ENCODE results near the gene NKAIN2.

DNA sequence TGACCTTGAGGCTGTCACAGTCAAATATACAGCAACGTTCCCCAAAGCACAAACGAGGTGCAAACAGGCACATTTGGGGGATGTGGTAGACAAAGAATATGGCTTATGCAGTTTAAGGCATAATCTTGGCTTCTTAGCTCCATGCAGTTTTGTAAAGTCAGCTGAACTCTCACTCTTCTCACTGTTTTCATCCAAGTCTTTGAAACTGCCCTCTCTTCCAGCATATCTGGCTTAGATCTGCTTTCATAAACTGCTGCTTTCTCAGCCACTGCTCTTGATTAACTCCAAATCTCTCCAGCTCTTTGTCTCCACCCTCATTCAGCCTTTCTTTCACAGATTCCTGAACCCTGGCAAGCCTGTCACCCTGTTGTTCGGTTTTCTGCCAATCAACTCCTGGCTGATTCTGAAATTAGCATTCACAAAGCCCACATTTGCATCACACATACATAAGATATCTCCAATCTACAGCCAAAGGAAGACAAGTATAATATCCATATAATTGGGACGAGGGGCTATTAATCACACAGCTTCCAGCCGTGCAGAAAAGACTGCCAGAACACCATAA lies 857.5 kb downstream of the NKAIN2 start:
- TF ChIP-seq, protein P1, sequence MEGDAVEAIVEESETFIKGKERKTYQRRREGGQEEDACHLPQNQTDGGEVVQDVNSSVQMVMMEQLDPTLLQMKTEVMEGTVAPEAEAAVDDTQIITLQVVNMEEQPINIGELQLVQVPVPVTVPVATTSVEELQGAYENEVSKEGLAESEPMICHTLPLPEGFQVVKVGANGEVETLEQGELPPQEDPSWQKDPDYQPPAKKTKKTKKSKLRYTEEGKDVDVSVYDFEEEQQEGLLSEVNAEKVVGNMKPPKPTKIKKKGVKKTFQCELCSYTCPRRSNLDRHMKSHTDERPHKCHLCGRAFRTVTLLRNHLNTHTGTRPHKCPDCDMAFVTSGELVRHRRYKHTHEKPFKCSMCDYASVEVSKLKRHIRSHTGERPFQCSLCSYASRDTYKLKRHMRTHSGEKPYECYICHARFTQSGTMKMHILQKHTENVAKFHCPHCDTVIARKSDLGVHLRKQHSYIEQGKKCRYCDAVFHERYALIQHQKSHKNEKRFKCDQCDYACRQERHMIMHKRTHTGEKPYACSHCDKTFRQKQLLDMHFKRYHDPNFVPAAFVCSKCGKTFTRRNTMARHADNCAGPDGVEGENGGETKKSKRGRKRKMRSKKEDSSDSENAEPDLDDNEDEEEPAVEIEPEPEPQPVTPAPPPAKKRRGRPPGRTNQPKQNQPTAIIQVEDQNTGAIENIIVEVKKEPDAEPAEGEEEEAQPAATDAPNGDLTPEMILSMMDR (IDR thresholded peaks at IDR 0.05): no peak
- TF ChIP-seq POLR2AphosphoS5 (IDR thresholded peaks at IDR 0.05) (no peak), POLR2A (IDR thresholded peaks at IDR 0.05) (no peak)

Data from sigmoid colon (tissue), 4 donors.